Gastroesophageal sphincter (tissue), 4 donors: ENCODE results near the gene REEP2. TPM values are rescaled to one million over a fixed set of nuclear protein-coding genes. Genes with fewer than 3 reads are reported as not detected.

Experiments
- ATAC-seq: fragments of 150-250 bp; one replicate; pipeline ENCODE4 v1.9.1; 2016; ENCODE audit warnings: mild to moderate bottlenecking, moderate library complexity
- H3K27ac ChIP-seq, 4 donors: fragments of 200-600 bp; sonication (generic) in 3 of 4; 1 replicate in 3 of 4; 2 replicates in 1 of 4; pipeline ENCODE4 v1.5.1; 2016 to 2019
- H3K27me3 ChIP-seq: fragments of 200-600 bp; sonication (generic); one replicate; pipeline ENCODE4 v1.5.1; 2019
- H3K36me3 ChIP-seq, 2 donors: fragments of 200-600 bp; sonication (generic); one replicate each; pipeline ENCODE4 v1.5.1; 2019; ENCODE audit warnings: control low read depth in 1 of 2
- H3K4me1 ChIP-seq, 3 donors: fragments of 200-600 bp; sonication (generic); 1 replicate in 2 of 3; 2 replicates in 1 of 3; pipeline ENCODE4 v1.5.1; 2016 to 2019; ENCODE audit warnings: control low read depth in 2 of 3
- H3K4me3 ChIP-seq, 2 donors: fragments of 200-600 bp; sonication (generic); one replicate each; pipeline ENCODE4 v1.5.1; 2019; ENCODE audit warnings: mild to moderate bottlenecking in 1 of 2, moderate library complexity in 1 of 2
- H3K9me3 ChIP-seq, 3 donors: fragments of 200-600 bp; sonication (generic); one replicate each; pipeline ENCODE4 v1.5.1; 2017 to 2019; ENCODE audit warnings: control low read depth in 2 of 3
- EP300 ChIP-seq: sonication (generic); formaldehyde crosslinking; IDR thresholded peaks from one replicate; pipeline ENCODE4 v1.6.1; 2017; ENCODE audit warnings: antibody characterized with exemption, mild to moderate bottlenecking
- POLR2A ChIP-seq, 2 donors: fragments of 450-650 bp; IDR thresholded peaks; one replicate each; pipeline ENCODE4 v1.6.1; 2017; ENCODE audit warnings: antibody characterized with exemption in 2 of 2, mild to moderate bottlenecking in 2 of 2, moderate library complexity in 1 of 2
- POLR2AphosphoS5 ChIP-seq: sonication (generic); formaldehyde crosslinking; IDR thresholded peaks from one replicate; pipeline ENCODE4 v1.6.1; 2017; ENCODE audit warnings: antibody characterized with exemption
- WGBS, 2 donors: methylation state at CpG; one replicate each; pipeline ENCODE4 v1.1.5; 2018; ENCODE audit warnings: low coverage in 1 of 2; 5-methylcytosine and 5-hydroxymethylcytosine counted together
- total RNA-seq, 4 donors: library from RNA; depleted of rRNA; stranded (reverse); fragments of >200 nt; gene quantifications; one replicate each; pipeline ENCODE4 v1.1.0, GENCODE V29; 2016
- TF ChIP-seq, protein P1 (sequence below), 4 experiments: fragments of 200-600 bp in 2 of 4; fragments of 450-650 bp in 2 of 4; sonication (generic) in 1 of 4; IDR thresholded peaks; one replicate each; pipeline ENCODE4 v1.5.1; 2017 to 2019; ENCODE audit warnings: antibody characterized with exemption in 4 of 4, mild to moderate bottlenecking in 2 of 4, moderate library complexity in 2 of 4

Gene REEP2
- total RNA-seq, 4 donors from 2014 or later: 16.7 to 45.8 (median 26.3) TPM

DNA sequence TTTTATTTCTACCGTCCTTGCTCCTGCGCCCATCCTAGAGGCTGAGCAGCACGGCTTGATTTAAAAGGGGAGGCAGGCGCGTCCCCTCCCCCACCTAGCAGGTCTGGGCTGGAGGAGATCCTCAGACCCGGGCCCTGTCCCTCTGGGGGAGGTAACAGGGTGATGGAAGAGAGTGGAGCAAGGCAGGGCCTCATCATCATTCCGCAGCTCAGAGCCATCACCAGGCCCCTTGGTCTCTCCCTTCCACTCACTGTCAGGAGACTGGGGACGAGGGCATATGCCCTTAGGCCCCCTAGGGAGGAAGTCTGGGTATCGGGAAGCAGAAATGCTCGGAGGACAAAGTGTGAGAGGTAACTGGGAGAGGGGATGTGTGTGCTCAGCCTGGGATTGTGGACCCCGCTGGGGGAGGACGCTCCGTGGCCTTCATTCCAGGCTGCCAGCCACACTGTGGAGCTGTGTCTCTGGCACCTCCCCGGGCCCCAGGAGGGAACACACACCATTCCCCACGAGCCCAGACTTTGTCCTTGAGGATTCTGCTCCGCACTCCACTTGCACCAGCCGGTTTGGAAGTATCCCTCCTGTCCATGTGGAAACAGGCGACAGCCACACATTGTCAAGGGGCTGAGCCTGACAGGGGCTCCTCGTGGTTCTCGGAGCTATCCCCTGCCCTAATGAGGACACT, 761 bp downstream of the REEP2 start:
- no peaks in the 10 kb centered on the region for H3K27me3 ChIP-seq
- H3K9me3 ChIP-seq: no peaks in the 10 kb centered on the region
- H3K4me3 ChIP-seq: peak overlapping the region; percentile 40 to 60
- peaks cover 0 to 31% (median 15%) of the 10 kb centered on the region in 3 donors for H3K4me1 ChIP-seq
- 0 to 16% methylated on average over 1 to 5 of the region's 20 CpGs for WGBS, 2 donors
- ATAC-seq: peak; percentile 21
- TF ChIP-seq, protein P1, sequence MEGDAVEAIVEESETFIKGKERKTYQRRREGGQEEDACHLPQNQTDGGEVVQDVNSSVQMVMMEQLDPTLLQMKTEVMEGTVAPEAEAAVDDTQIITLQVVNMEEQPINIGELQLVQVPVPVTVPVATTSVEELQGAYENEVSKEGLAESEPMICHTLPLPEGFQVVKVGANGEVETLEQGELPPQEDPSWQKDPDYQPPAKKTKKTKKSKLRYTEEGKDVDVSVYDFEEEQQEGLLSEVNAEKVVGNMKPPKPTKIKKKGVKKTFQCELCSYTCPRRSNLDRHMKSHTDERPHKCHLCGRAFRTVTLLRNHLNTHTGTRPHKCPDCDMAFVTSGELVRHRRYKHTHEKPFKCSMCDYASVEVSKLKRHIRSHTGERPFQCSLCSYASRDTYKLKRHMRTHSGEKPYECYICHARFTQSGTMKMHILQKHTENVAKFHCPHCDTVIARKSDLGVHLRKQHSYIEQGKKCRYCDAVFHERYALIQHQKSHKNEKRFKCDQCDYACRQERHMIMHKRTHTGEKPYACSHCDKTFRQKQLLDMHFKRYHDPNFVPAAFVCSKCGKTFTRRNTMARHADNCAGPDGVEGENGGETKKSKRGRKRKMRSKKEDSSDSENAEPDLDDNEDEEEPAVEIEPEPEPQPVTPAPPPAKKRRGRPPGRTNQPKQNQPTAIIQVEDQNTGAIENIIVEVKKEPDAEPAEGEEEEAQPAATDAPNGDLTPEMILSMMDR (IDR thresholded peaks at IDR 0.05): peak in 1 of 4 experiments; percentile 7
- TF ChIP-seq EP300: no peak
- peak overlapping the region; percentile 0 to 79 (median 76) for H3K27ac ChIP-seq
- peaks cover 0 to 36% of the 10 kb centered on the region in 2 donors for H3K36me3 ChIP-seq

DNA sequence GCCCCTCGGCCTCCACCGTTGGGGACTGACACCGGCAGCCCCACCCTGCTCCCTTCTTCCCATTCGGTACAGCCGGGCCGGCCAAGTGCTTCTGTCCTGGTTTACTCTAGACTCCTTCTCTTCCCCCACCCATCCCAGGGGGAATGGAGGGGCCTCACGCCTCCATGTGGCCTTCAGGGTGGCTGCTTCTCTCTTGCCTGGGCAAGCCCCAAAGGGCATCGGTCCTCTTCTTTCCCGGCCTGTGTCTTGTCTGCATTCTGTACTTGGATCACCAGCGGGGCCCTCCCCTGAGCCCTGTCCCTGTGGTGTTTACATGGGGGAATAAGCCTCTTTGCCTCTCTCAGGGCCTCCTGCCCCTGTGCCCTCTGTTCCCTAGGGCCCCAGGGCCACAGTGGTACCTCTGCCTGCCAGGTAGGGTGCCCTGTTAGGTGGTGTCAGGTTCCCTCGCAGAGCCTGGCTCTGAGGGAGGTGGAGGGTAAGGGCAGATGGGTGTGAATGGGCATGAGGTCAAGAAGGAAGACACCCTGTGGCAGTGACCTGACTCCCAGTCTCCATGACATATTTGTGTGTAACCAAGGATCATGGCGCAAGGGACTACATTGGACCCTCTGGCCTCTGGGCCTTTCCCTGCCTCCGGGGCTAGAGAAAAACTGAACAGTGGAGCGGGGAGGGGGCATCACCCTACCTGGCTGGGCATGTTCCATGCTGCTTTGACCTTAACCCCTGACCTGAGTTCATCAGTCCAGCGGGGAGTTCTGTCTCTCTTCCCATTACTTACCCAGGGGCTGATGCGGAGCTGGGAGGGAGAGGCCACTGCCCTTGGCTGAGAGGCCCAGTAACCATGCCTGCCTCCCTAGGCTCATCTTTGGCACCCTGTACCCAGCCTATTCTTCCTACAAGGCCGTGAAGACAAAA, 1.6 kb downstream of the REEP2 start:
- Histone ChIP-seq H3K4me1 (peaks cover 0 to 31% (median 15%) of the 10 kb centered on the region in 3 donors), H3K4me3 (peak overlapping the region; percentile 40 to 60), H3K27me3 (no peaks in the 10 kb centered on the region), H3K9me3 (no peaks in the 10 kb centered on the region), H3K36me3 (peaks cover 0 to 33% of the 10 kb centered on the region in 2 donors), H3K27ac (peak overlapping the region; percentile 0 to 79 (median 76))
- TF ChIP-seq POLR2AphosphoS5 (no peak), EP300 (no peak)
- ATAC-seq: no peak
- WGBS, 2 donors: 68 to 69% methylated on average over 3 to 10 of the region's 17 CpGs

DNA sequence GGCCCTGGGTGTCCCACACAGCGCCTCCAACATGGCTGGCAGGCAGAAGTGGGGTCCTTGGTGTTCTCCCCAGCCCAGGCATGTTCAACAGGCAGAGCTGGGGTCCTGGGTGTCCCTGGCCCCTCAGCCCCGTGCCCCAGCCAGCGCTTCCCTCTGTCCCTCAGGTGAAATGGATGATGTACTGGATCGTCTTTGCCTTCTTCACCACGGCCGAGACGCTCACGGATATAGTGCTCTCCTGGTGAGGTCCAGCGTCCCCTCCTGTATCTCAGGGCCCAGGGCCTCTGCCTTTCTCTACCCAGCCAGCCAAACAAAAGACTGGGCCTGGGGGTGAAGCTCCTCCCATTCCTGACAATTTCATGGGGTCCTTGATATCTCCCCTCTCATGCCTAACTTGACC, 2.4 kb downstream of the REEP2 start:
- Histone ChIP-seq H3K27me3 (no peaks in the 10 kb centered on the region), H3K27ac (peak overlapping the region in 1 of 4 donors; percentile 78)
- WGBS, 2 donors: 93 to 100% methylated on average over 1 to 7 of the region's 9 CpGs

DNA sequence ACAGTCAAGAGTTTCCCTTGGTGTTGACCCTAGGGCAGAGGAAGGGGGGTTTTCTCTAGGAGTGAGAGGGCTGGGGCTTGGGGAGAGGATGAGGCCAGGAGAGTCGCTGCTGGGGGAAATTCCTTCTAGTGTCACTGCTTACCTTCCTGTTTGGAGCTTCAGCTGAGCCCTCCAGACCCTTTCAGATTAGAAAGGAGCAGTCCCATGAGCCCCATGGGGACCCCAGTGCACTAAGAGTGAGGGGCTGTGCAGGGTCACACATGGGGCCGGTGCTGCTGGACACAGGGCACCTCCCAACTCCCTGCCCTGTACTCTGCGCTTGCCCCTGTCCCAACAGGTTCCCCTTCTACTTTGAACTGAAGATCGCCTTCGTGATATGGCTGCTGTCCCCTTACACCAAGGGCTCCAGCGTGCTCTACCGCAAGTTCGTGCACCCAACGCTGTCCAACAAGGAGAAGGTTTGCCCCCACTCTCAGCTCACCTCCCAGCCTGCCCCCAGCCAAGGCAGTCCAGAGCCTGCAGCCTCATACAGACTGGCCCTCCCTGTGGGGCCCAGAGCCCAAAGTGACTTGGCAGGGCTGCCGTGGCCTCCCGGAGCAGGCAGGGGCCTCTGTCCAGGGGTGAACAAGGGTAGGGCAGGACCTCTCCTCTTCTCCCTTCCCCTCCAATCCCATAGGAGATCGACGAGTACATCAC, 5.4 kb downstream of the REEP2 start:
- Histone ChIP-seq H3K9me3 (no peaks in the 10 kb centered on the region), H3K27ac (no peak overlapping the region), H3K36me3 (peaks cover 0 to 12% of the 10 kb centered on the region in 2 donors), H3K4me1 (peaks cover 0 to 18% (median 10%) of the 10 kb centered on the region in 3 donors), H3K27me3 (no peaks in the 10 kb centered on the region), H3K4me3 (no peak overlapping the region)
- TF ChIP-seq POLR2AphosphoS5 (no peak), POLR2A (IDR thresholded peaks at IDR 0.05) (no peak), EP300 (no peak)
- TF ChIP-seq, protein P1 (IDR thresholded peaks at IDR 0.05): no peak
- 67 to 89% methylated on average over 1 to 8 of the region's 13 CpGs for WGBS, 2 donors
- ATAC-seq: no peak

More for the DNA sequence above, 2.4 kb downstream of the REEP2 start:
- H3K4me1 ChIP-seq: peaks cover 0 to 31% (median 15%) of the 10 kb centered on the region in 3 donors
- no peak overlapping the region for H3K4me3 ChIP-seq
- peaks cover 0 to 25% of the 10 kb centered on the region in 2 donors for H3K36me3 ChIP-seq
- ATAC-seq: no peak
- no peaks in the 10 kb centered on the region for H3K9me3 ChIP-seq
- TF ChIP-seq, protein P1 (IDR thresholded peaks at IDR 0.05): no peak
- TF ChIP-seq POLR2AphosphoS5: no peak
- no peak for TF ChIP-seq POLR2A (IDR thresholded peaks at IDR 0.05)
- no peak for TF ChIP-seq EP300
